Loucy (cell line): Measurements from ENCODE around the gene CLNK.

Experiments used
- EZH2phosphoT487 ChIP-seq: fragments of 200-600 bp; IDR thresholded peaks from 2 replicates; pipeline ENCODE4 v1.6.1; 2018; ENCODE audit warnings: antibody characterized with exemption, mild to moderate bottlenecking, moderate library complexity, borderline replicate concordance
- TF ChIP-seq, protein P1 (sequence below): fragments of 200-600 bp; sonication (generic); conservative IDR thresholded peaks from 2 replicates; pipeline ENCODE4 v1.5.1; 2014; ENCODE audit warnings: mild to moderate bottlenecking, antibody characterized with exemption, low read length

DNA sequence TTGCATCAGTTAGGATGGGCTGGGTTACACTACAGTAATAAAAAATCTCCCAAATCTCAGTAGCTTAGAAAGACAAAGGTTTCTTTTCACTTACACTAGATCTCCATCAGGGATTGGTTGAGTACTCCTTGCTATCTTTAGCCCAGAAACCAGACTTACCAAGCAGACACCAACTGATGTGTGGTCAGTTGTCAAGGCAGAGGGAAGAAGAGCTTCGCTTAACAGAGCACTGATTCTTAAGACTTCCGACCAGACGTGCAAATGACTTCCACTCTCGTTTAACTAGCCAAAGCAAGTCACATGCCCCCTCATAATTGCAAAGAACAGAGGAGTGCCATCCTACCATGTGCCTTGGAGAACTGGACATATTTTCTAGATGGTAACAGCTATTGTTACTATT lies 221.7 kb downstream of the CLNK start:
- TF ChIP-seq, protein P1, sequence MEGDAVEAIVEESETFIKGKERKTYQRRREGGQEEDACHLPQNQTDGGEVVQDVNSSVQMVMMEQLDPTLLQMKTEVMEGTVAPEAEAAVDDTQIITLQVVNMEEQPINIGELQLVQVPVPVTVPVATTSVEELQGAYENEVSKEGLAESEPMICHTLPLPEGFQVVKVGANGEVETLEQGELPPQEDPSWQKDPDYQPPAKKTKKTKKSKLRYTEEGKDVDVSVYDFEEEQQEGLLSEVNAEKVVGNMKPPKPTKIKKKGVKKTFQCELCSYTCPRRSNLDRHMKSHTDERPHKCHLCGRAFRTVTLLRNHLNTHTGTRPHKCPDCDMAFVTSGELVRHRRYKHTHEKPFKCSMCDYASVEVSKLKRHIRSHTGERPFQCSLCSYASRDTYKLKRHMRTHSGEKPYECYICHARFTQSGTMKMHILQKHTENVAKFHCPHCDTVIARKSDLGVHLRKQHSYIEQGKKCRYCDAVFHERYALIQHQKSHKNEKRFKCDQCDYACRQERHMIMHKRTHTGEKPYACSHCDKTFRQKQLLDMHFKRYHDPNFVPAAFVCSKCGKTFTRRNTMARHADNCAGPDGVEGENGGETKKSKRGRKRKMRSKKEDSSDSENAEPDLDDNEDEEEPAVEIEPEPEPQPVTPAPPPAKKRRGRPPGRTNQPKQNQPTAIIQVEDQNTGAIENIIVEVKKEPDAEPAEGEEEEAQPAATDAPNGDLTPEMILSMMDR, result no peak
- TF ChIP-seq EZH2phosphoT487, result no peak
